ENCODE results near the gene TBL3.
A peak's percentile ranks its signal among the peaks of the same experiment; 100 is the strongest.

Gene TBL3

GRCh38 chr16:1965396-1966001, 6.4 kb upstream of the TBL3 start:
- no peak for DNase-seq

DNA sequence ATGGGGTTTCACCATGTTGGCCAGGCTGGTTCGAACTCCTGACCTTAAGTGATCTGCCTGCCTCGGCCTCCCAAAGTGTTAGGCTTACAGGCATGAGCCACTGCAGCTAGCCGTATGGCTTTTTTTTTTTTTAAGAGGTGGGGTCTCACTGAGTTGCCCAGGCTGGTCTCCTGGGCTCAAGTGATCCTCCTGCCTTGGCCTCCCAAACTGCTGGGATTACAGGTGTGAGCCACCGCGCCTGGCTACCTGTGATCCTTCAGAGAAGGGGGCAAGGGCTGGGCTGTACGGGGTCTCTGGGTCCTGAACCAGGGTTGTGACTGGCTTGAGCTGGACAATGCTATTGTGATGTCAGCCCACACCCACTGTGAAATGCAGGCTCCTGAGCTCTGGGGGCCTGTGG, 5.4 kb upstream of the TBL3 start, which contains the start of gene RNF151:
RNF151 (plus strand) TSS at position 397 of the 400 bp plus-strand sequence. CDS start 26 bp downstream, outside the sequence.
- DNase-seq = no peak

- DNase-seq = no peak
Measured at GRCh38 chr16:1968146-1968953, 3.5 kb upstream of the TBL3 start.

- DNase-seq = no peak
Measured at GRCh38 chr16:1972490-1972877, 631 bp downstream of the TBL3 start.

DNA sequence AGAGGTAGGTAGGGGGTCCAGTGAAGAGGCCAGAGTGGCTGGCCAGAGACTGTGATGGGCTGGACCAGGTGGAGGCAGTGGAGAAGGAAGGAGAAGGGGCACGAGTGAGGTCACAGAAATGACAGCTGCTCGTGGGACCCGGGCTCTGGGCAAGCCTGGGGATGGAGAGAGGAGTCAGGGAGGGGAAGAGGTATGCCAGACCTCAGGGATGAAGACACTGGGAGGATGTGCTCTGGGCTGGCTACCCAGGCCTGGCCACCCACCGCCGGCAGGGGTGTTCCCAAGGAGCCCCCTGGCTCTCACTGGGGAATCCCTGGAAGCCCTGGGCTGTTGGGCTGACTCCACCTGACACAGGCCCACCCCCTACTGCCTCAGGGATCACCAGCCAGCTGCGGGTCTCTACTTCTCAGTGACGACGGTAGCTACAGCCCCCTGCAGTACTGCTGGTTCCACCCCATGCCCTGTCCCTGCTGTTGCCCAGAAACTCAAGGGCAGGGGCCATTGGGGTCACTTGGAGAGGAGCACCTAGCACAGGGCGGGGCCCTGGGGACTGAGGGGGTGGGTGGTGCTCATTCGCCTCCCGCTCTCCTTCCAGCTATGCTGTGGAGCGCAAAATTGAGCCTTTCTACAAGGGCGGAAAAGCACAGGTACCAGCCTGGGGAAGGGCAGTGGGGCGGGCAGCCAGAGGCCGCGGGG, 1.8 kb downstream of the TBL3 start:
- no peak for DNase-seq

GRCh38 chr16:1974157-1975070, 2.6 kb downstream of the TBL3 start:
- DNase-seq = no peak

GRCh38 chr16:1975432-1976215, 3.8 kb downstream of the TBL3 start:
- DNase-seq = no peak

GRCh38 chr16:1976216-1976520, 4.3 kb downstream of the TBL3 start:
- DNase-seq = no peak

GRCh38 chr16:1976951-1977874, 5.4 kb downstream of the TBL3 start:
- no peak for DNase-seq

DNA sequence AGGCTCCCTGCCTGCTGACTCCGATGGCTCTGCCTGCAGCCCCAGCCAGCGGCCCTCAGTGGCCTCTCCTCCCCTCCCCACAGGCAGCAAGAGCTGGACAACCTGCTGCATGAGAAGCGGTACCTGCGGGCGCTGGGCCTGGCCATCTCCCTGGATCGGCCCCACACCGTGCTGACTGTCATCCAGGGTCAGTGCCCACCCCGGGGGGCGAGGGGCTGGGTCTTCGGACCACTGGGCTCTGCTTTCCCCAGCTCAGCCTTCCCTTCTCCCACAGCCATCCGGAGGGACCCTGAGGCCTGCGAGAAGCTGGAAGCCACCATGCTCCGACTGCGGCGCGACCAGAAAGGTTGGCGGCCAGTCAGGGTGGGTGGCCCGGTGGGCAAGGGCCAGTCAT, 6.0 kb downstream of the TBL3 start:
- DNase-seq = no peak

- DNase-seq = no peak
Measured at GRCh38 chr16:1978476-1979120, 6.7 kb downstream of the TBL3 start.

DNA sequence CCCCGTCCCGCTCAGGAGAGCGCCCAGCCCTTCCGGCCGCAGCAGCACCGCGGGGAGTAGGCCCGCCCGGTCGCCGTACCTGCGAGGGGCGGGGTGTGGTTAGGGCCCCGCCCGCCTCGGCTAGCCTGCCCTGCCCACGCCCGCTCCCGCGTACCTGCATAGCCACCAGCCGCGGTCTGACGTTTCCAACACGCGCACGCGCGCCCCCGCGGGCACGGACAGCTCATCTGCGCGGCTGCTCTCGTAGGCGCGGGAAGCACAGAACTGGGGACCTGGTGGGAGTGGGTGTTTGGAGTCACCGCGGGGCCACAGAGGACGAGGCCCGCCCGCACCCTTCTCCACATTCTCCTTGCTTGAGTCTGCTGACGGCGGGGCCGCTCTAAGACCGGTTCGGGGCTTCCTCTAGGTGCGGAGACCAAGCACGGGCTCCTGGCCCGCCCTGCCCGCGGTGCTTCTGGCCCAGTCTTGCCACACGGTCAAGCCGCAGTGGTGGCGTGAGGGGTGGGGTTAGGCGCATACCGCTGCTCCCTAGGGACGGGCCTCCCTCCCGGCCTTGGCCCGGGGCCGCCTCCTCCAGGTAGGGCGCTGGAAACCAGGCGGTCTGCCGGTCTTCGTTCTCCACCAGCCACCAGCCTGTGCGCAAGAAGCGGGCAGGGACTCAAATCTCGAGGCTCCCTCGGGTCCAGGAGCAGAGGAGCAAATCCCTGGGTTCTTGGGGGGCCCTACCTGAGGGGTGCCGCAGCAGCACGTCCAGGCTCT, 7.6 kb downstream of the TBL3 start:
- no peak for DNase-seq

DNA sequence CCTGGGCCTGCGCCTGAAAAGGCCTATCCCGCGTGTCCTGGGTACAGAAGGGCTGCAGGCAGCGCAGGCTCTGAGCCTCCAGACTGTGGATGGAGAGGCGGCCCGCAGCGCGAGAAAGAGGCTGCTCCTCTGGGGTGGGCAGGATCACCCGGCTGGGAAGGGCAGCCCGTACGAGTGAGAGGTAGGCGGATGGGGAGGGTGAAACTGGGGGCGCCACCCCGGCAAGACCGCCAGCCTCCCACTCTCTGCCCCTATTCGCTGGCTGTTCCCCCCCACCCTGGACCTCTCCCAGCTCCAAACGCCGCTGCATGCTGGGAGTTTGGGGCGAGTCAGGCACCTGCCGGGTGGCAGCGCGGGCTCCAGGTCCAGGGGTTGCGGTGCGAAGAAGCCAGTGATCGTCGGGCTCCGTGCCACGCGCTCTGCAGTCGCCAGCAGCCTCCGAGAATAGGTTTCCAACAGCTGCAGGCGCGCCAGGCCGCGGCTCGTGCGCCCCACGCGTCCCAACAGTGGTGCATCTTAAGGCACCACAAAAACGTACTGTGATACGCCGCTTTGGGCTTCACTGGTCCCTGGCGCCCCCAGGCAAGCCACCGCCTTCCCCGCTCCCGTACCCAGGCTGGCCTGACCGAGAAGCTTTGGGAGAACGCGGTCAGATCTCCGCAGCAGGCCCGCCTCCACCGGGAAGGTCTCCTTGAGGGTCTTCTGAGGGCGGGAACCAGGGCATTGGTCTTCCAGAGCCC, 8.3 kb downstream of the TBL3 start:
- no peak for DNase-seq

DNA sequence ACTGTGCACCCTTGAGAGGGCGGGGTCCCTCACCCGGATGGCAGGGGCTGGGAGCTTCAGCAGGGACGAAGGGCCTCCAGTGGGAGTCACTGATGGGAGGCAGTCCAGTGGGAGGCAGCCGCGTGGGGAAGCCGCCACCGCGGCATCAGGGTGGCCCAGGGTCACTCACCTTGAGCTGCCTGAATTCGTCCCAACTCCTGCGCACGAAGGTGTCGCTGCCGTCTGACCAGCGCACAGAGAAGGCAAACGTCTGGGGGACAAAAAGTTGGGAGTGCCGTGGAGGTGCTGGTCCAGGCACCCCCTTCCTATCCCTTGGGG, 8.9 kb downstream of the TBL3 start:
- DNase-seq = no peak

DNA sequence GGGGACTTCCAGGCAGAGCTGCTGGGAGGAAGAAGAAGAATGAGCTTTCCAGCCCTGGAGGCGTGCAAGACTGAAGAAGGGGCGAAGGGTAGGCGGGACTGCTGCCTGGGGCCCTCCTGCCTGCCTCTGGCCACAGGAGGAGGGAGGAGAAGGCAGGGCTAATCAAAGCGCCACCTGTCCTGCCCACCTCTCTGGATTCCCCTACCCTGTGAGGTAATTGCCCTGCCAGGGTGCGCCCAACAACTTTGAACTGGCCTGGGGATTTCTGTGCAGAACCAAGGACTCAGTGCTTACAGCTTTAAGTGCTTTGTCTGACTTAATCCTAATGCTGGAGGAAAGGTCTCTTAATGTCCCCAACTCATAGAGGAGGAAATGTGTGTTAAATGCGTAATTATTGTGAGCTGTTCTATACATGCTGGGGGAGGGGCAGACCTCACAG, 9.6 kb downstream of the TBL3 start, which contains the start of gene NOXO1:
NOXO1 (minus strand) TSS at position 72 of the 439 bp plus-strand sequence. CDS start 290 bp downstream, outside the sequence.
- DNase-seq = no peak

- no peak for DNase-seq
Measured at GRCh38 chr16:1982013-1982433, 10.2 kb downstream of the TBL3 start.

- no peak for DNase-seq
Measured at GRCh38 chr16:1982991-1983543, 11.2 kb downstream of the TBL3 start.

DNA sequence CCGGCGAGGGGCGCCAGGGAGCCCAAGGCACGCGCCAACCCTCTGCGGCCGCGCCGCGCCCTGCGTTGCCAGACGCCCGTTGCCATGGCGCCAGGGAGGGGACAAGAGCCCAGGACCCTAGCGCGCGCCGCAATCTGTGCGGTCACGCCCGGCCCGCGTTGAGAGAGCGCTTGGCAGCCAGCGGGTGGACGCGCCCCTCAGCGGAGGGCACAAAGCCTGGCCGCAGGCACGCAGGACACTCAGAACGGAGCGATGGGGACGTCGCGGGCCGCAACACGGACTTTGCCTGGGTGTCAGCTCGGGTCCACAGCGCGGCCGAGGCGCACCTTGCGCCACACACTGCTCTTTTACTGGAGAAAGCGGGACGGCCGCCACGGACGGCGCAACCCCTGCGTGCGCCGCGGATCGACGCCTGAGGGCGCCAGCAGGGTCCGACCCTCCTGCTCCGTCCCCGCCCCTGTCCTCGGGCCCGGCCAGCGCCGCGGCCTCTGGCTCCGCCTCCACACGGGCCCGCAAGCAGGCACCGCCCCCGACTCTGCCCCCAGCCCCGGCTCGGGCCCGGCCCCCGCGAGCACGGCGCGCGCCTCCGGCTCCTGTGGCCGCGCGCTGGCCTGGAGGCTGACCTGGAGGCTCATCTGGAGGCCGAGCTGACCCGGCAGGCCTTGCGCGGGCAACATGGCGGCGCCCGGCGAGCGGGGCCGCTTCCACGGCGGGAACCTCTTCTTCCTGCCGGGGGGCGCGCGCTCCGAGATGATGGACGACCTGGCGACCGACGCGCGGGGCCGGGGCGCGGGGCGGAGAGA, 11.9 kb downstream of the TBL3 start, which contains the start of gene GFER:
GFER (plus strand) TSS at position 650 of the 803 bp plus-strand sequence; CDS start at position 676, 26 bp downstream.
- DNase-seq = peak; percentile 36

Data from effector CD4-positive, alpha-beta T cell (primary cell).